ENCODE data around the gene LDHA. TPM values are rescaled to one million over a fixed set of nuclear protein-coding genes. Genes with fewer than 3 reads are reported as not detected.
A peak's percentile ranks its signal among the peaks of the same experiment; 100 is the strongest.

The LDHA gene
- total RNA-seq, 1 donor from 2014 or later: 112 TPM

DNA sequence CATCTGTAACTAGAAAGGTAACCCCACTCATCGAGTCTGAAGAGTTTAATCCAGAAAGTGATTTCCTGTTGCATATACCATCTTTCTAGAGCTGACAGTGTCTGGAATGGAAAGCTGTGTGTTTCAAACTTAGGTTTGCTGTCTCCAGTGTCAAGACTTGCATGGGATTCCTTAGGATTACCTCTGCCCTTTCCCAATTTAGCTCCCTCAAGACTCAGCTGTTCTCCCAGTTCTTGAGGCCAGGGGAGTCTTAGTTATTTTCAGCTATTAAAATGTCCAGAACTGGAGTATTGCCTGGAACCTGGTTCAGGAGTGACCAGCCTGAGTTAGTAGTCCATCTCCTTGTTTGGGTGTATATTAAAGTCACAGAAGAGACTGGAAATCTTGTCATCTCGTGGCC lies 25.0 kb upstream of the LDHA start:
- Mint-ChIP-seq H3K27me3 (ENCODE audit: unreplicated experiment) (peaks cover 2% of the 10 kb centered on the region), H3K4me3 (ENCODE audit: unreplicated experiment) (no peak overlapping the region), H3K27ac (ENCODE audit: unreplicated experiment) (no peak overlapping the region), H3K4me1 (ENCODE audit: low read depth, unreplicated experiment) (no peaks in the 10 kb centered on the region), H3K36me3 (ENCODE audit: unreplicated experiment) (no peaks in the 10 kb centered on the region), H3K9me3 (ENCODE audit: unreplicated experiment) (no peaks in the 10 kb centered on the region)
- TF ChIP-seq, protein P1, sequence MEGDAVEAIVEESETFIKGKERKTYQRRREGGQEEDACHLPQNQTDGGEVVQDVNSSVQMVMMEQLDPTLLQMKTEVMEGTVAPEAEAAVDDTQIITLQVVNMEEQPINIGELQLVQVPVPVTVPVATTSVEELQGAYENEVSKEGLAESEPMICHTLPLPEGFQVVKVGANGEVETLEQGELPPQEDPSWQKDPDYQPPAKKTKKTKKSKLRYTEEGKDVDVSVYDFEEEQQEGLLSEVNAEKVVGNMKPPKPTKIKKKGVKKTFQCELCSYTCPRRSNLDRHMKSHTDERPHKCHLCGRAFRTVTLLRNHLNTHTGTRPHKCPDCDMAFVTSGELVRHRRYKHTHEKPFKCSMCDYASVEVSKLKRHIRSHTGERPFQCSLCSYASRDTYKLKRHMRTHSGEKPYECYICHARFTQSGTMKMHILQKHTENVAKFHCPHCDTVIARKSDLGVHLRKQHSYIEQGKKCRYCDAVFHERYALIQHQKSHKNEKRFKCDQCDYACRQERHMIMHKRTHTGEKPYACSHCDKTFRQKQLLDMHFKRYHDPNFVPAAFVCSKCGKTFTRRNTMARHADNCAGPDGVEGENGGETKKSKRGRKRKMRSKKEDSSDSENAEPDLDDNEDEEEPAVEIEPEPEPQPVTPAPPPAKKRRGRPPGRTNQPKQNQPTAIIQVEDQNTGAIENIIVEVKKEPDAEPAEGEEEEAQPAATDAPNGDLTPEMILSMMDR (IDR thresholded peaks at IDR 0.05; ENCODE audit: partially characterized antibody, unreplicated experiment): no peak
- DNase-seq: no peak

- H3K4me1 Mint-ChIP-seq (ENCODE audit: low read depth, unreplicated experiment): peaks cover 5% of the 10 kb centered on the region
- TF ChIP-seq, protein P1 (IDR thresholded peaks at IDR 0.05; ENCODE audit: partially characterized antibody, unreplicated experiment): no peak
- no peak overlapping the region for H3K4me3 Mint-ChIP-seq (ENCODE audit: unreplicated experiment)
- no peaks in the 10 kb centered on the region for H3K36me3 Mint-ChIP-seq (ENCODE audit: unreplicated experiment)
- no peak for DNase-seq
- H3K9me3 Mint-ChIP-seq (ENCODE audit: unreplicated experiment): no peaks in the 10 kb centered on the region
- H3K27ac Mint-ChIP-seq (ENCODE audit: unreplicated experiment): no peak overlapping the region
- peaks cover 2% of the 10 kb centered on the region for H3K27me3 Mint-ChIP-seq (ENCODE audit: unreplicated experiment)
Measured at GRCh38 chr11:18371279-18371678, 23.1 kb upstream of the LDHA start.

- Mint-ChIP-seq H3K4me3 (ENCODE audit: unreplicated experiment) (no peak overlapping the region), H3K27ac (ENCODE audit: unreplicated experiment) (no peak overlapping the region), H3K9me3 (ENCODE audit: unreplicated experiment) (no peaks in the 10 kb centered on the region), H3K4me1 (ENCODE audit: low read depth, unreplicated experiment) (peaks cover 5% of the 10 kb centered on the region), H3K36me3 (ENCODE audit: unreplicated experiment) (no peaks in the 10 kb centered on the region), H3K27me3 (ENCODE audit: unreplicated experiment) (peaks cover 2% of the 10 kb centered on the region)
- DNase-seq: no peak
- TF ChIP-seq, protein P1 (IDR thresholded peaks at IDR 0.05; ENCODE audit: partially characterized antibody, unreplicated experiment): no peak
Measured at GRCh38 chr11:18372201-18372600, 22.2 kb upstream of the LDHA start.

- H3K4me3 Mint-ChIP-seq (ENCODE audit: unreplicated experiment): no peak overlapping the region
- TF ChIP-seq, protein P1 (IDR thresholded peaks at IDR 0.05; ENCODE audit: partially characterized antibody, unreplicated experiment): no peak
- no peaks in the 10 kb centered on the region for H3K36me3 Mint-ChIP-seq (ENCODE audit: unreplicated experiment)
- H3K27ac Mint-ChIP-seq (ENCODE audit: unreplicated experiment): peak overlapping the region; percentile 79
- peaks cover 2% of the 10 kb centered on the region for H3K27me3 Mint-ChIP-seq (ENCODE audit: unreplicated experiment)
- peaks cover 5% of the 10 kb centered on the region for H3K4me1 Mint-ChIP-seq (ENCODE audit: low read depth, unreplicated experiment)
- no peak for DNase-seq
- H3K9me3 Mint-ChIP-seq (ENCODE audit: unreplicated experiment): no peaks in the 10 kb centered on the region
Measured at GRCh38 chr11:18374956-18375355, 19.4 kb upstream of the LDHA start.

- DNase-seq: no peak
- TF ChIP-seq, protein P1 (IDR thresholded peaks at IDR 0.05; ENCODE audit: partially characterized antibody, unreplicated experiment): no peak
- Mint-ChIP-seq H3K27me3 (ENCODE audit: unreplicated experiment) (peaks cover 2% of the 10 kb centered on the region), H3K27ac (ENCODE audit: unreplicated experiment) (no peak overlapping the region), H3K9me3 (ENCODE audit: unreplicated experiment) (no peaks in the 10 kb centered on the region), H3K4me3 (ENCODE audit: unreplicated experiment) (no peak overlapping the region), H3K4me1 (ENCODE audit: low read depth, unreplicated experiment) (peaks cover 5% of the 10 kb centered on the region), H3K36me3 (ENCODE audit: unreplicated experiment) (no peaks in the 10 kb centered on the region)
Measured at GRCh38 chr11:18375941-18376340, 18.4 kb upstream of the LDHA start.

All from glutamatergic neuron (in vitro differentiated cells).